BE2C (cell line): ENCODE data around the gene PLBD2.

Source experiments
- DNase-seq: peaks from one replicate; pipeline ENCODE4 v3.0.0-alpha.2; 2020
- H3K27me3 ChIP-seq: fragments of 250-450 bp; sonication (Bioruptor Pico); 2 replicates; pipeline ENCODE4 v1.5.1; 2020; ENCODE audit warnings: mild to moderate bottlenecking
- H3K36me3 ChIP-seq: fragments of 250-450 bp; sonication (Bioruptor Pico); 2 replicates; pipeline ENCODE4 v1.5.1; 2020; ENCODE audit warnings: mild to moderate bottlenecking
- H3K4me1 ChIP-seq: fragments of 250-450 bp; sonication (Bioruptor Pico); 2 replicates; pipeline ENCODE4 v1.5.1; 2020
- H3K4me3 ChIP-seq: 2 replicates; pipeline ENCODE4 v1.5.1; 2011; ENCODE audit warnings: low read depth, low read length
- H3K9me3 ChIP-seq: fragments of 250-450 bp; sonication (Bioruptor Pico); 2 replicates; pipeline ENCODE4 v1.5.1; 2020
- CTCF ChIP-seq: IDR thresholded peaks from 2 replicates; pipeline ENCODE4 v1.5.1; 2012; ENCODE audit warnings: mild to moderate bottlenecking, low read depth, low read length

Gene PLBD2

GRCh38 chr12:113436993-113437728 lies 78.8 kb downstream of the PLBD2 start:
- no peak for DNase-seq
- Histone ChIP-seq H3K4me3 (no peak overlapping the region), H3K4me1 (no peaks in the 10 kb centered on the region), H3K27me3 (peaks cover 18% of the 10 kb centered on the region), H3K36me3 (no peaks in the 10 kb centered on the region), H3K9me3 (no peaks in the 10 kb centered on the region)
- TF ChIP-seq CTCF, result no peak

GRCh38 chr12:113437729-113438100 lies 79.3 kb downstream of the PLBD2 start:
- Histone ChIP-seq H3K27me3 (peaks cover 21% of the 10 kb centered on the region), H3K9me3 (no peaks in the 10 kb centered on the region), H3K4me1 (no peaks in the 10 kb centered on the region), H3K36me3 (no peaks in the 10 kb centered on the region), H3K4me3 (no peak overlapping the region)
- no peak for TF ChIP-seq CTCF
- DNase-seq, result no peak

GRCh38 chr12:113438523-113439300 lies 80.3 kb downstream of the PLBD2 start:
- no peak for TF ChIP-seq CTCF
- Histone ChIP-seq H3K9me3 (no peaks in the 10 kb centered on the region), H3K4me1 (no peaks in the 10 kb centered on the region), H3K27me3 (peaks cover 24% of the 10 kb centered on the region), H3K4me3 (no peak overlapping the region), H3K36me3 (no peaks in the 10 kb centered on the region)
- no peak for DNase-seq

- H3K36me3 ChIP-seq, result no peaks in the 10 kb centered on the region
- no peak for TF ChIP-seq CTCF
- H3K27me3 ChIP-seq, result peaks cover 24% of the 10 kb centered on the region
- H3K4me1 ChIP-seq, result no peaks in the 10 kb centered on the region
- H3K9me3 ChIP-seq, result no peaks in the 10 kb centered on the region
- H3K4me3 ChIP-seq, result no peak overlapping the region
- DNase-seq, result no peak
Observed at GRCh38 chr12:113439301-113439597, 80.9 kb downstream of the PLBD2 start.

GRCh38 chr12:113439606-113440030 lies 81.2 kb downstream of the PLBD2 start:
- peak; percentile 86 for TF ChIP-seq CTCF
- Histone ChIP-seq H3K4me1 (no peaks in the 10 kb centered on the region), H3K27me3 (peaks cover 24% of the 10 kb centered on the region), H3K36me3 (no peaks in the 10 kb centered on the region), H3K4me3 (no peak overlapping the region), H3K9me3 (no peaks in the 10 kb centered on the region)
- peak; percentile 78 for DNase-seq

- Histone ChIP-seq H3K9me3 (no peaks in the 10 kb centered on the region), H3K27me3 (peaks cover 24% of the 10 kb centered on the region), H3K36me3 (no peaks in the 10 kb centered on the region), H3K4me1 (no peaks in the 10 kb centered on the region), H3K4me3 (no peak overlapping the region)
- DNase-seq, result no peak
- no peak for TF ChIP-seq CTCF
Observed at GRCh38 chr12:113440336-113440735, 81.9 kb downstream of the PLBD2 start.
